ENCODE measurements around the gene PLEKHM3.

Gene PLEKHM3

DNA sequence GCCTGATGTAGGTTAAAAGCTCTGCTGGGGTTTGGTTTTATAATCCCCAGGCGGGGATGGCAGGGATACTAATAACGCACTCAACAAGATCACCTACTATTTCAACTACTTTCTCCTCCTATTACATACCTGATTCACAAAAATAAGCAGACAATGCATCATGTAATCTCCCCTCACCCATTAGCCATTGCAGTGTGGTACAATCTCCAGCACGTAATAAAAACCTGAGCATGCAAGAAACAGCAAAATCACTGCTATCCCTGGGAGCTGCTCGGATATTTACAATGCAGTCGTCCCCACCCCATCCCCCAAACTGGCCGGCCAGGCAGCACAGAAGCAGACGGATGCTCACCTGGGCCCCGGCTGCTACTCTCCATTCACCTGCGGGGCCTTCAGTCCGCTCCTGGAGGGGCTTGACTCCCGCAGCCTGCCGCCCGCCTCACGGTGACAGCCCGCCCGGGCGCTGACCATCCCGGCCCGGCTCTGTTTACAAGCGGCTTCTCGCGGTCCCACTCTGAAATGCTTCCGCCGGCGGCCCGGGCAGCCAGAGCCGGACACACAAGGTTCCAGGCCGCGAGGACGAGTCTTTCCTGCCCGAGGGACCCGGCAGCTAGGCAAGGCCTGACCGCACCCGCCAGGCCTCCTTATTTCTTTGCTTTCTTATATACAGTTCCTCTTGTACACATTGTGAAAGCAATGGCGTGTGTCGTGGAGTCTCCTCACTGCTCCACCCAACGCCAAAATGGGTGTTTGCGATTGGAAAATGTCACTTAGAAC lies at the start of gene PLEKHM3:
TSS of gene PLEKHM3 (minus strand) at position 491 of the 777 bp plus-strand sequence. CDS start 23,888 bp downstream, outside the sequence.
- peak; percentile 92 to 93 for DNase-seq

GRCh38 chr2:208074610-208075356 lies 49.5 kb upstream of the PLEKHM3 start:
- no peak for DNase-seq

GRCh38 chr2:208072250-208072892 lies 47.0 kb upstream of the PLEKHM3 start:
- DNase-seq, result peak; percentile 66 to 69

GRCh38 chr2:208069186-208069585 lies 43.9 kb upstream of the PLEKHM3 start:
- DNase-seq, result no peak

- DNase-seq, result no peak
Observed at GRCh38 chr2:208066016-208066415, 40.7 kb upstream of the PLEKHM3 start.

DNA sequence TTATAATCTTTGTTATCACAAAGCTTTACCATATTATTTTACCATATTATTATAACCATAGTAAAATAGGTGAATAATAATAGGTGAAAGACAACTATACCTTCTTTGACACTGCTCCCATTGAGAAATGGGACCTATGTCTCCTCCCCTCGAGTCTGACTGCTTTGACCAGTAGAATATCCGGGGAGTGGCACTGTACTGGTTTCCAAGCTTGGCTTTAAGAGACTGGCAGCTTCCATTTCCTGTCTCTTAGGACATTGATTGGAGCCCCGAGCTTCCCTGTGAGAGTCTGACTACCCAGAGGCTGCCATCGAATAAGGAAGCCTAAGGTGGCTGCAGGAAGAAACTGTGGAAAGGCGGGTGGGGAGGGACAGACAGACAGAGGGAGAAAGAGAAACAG lies 40.1 kb upstream of the PLEKHM3 start:
- DNase-seq, result no peak

- DNase-seq, result no peak
Observed at GRCh38 chr2:208064220-208064961, 39.1 kb upstream of the PLEKHM3 start.

DNA sequence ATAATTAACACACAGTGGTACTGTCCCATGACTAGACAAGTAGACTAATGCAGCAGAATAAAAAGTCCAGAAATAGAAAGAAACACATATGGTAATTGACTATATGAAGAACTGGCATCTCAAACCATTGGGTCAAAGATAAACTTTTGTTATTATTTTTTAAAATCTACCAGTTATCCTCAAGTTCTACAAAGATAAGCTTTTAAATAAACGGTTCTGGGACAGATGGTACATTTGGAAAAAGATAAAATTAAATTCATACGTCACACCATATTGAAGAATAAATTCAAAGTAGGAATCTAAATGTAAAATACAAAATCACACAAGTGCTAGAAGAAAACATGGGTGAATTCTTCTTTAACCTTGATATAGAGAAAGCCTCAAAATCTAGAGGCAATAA lies 37.6 kb upstream of the PLEKHM3 start:
- no peak for DNase-seq

- no peak for DNase-seq
Observed at GRCh38 chr2:208062113-208062512, 36.8 kb upstream of the PLEKHM3 start.

DNA sequence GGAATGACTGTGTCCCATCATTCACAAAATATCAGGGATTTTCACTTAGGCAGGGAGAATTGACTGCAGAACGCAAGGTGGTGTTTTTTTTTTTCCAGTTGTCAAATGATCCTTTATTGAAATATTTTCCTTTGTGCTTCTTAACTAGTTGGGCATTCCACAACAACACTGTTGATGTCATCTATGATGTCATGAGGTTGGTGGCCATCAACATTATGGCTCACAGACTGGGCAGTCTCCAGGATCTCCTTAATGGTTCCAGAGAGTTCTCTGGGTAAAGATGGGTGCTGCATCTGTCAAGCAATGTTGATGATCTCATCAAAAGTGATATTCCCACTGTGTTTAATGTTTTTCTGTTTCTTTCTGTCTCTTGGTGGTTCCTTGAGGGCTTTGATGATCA lies 31.8 kb upstream of the PLEKHM3 start:
- DNase-seq, result no peak

GRCh38 chr2:208049441-208049840 lies 24.1 kb upstream of the PLEKHM3 start:
- no peak for DNase-seq

DNA sequence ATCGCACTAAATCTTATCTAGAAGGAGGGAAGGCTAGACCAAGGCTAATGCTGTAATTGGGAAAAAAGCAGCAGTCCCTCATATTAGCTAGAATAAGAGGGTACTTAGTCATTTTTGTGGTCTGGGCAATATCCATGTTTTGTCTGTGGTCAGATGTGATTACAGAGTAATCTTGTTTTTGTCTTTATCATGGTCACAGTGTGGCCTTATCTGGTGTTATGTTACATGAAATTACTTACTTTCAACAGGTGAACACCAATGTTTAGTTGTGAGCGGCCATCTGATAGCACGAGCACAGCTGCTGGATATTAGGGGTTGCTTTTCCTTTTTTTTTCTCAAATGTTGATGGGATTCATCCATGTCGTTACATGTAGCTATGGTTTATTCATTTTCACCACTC lies 23.7 kb upstream of the PLEKHM3 start:
- no peak for DNase-seq

DNA sequence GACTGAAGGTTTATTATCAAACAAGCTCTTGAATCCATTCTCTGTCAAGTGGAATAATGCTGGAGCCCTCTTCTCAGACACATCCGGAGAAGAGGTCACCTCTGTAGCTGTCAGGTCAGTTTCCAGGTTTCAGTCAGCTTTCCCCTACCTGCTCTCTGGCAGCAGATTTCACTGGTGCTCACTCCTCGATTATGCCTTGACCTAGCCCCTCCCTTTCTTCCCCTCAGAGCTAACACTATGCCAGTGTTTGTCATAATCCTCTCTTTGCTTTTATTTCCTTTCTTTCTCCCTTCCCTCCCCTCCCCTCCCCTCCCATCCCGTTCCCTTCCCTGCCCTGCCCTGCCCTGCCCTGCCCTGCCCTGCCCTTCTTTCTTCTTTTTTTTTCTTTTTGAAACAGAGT lies 22.5 kb upstream of the PLEKHM3 start:
- DNase-seq, result no peak

DNA sequence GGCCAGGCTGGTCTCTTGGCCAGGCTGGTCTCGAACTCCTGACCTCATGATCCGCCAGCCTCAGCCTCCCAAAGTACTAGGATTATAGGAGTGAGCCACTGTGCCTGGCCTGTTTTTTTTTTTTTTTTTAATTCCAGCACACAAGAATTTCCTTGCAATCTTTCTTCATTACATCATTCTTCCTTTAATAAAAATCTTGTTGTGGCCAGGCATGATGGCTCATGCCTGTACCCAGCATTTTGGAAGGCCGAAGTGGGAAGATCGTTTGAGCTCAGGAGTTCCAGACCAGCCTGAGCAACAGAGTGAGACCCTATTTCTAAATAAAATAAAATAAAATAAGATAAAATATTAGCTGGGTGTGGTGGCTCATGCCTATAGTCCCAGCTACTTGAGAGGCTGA lies 21.4 kb upstream of the PLEKHM3 start:
- no peak for DNase-seq

DNA sequence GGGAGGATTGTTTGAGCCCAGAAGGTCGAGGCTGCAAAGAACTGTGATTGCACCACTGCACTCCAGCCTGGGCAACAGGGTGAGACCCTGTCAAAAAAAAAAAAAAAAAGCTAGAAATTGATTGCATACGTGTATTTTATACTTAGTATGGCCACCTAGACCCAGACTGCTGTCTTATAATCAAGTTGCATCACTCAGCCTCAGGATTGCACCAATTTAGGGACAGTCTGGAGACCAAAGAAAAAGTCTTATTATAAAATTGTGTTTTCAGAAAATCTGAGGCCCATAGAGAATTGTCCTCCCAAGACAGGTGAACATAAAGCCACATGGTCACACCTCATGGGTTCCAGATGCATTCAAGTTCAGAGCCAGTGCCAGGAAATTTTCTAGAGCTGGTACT lies 17.1 kb upstream of the PLEKHM3 start:
- no peak for DNase-seq

DNA sequence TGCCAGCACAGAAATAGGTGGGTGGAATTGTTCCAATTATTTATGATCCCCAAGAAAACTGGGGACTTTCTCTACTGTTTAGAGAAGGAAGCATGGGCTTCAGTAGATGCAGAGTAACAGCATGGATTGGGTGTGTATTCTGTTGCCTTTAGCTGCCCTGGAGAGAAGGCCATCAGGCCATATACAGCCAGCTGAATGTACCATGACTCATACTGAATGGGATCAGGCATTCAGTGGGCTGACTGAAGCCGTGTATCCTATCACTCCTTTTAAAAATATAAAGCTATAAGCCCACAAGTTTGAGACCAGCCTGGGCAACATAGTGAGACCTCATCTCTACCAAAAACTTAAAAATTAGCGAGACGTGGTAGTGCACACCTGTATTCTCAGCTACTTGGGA lies 16.7 kb upstream of the PLEKHM3 start:
- no peak for DNase-seq

DNA sequence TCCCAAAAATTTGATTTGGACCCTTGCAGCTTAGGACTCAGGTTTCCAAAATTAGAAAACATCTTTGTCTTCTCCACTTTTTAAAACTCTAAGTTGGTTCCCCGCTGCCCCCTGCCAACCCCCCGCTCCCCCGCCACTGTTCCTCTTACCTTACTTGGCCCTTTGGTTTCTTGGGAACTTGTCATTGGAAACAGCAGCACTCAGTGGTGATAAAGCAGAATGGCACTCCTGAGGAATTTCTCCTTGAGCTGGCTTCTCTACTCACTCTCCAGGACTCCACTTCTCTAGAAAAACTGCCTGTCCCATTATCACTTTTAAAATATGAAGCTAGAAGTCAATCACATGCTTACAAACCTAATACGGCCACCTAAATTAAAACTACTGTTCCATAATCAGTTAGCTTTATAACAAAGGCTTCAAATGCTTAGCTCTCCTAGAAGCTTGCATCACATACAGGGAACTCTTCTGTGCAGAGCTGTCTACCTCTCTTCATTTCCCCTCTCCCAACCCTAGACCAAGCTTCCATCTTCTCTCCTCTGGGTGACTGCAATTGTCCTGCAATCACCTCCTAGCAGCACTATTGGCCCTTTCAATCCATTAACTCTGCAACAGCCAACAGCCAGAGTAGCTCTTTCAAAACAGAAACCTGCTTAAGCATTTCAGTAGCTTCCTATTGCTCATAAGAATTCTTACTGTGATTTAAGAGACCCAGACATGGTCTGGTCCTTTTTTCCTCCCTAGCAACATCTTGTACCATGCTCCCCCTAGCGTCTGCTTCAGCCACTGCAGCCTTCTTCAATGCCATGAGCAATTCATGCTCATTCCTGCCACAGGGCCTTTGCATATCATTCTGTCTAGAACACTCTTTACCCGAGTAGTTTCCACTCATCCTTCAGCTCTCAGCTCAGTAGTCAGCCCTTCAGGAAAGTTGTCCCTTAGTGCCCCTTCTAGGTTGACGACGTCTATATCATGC lies 15.2 kb upstream of the PLEKHM3 start:
- peak; percentile 85 to 87 for DNase-seq

DNA sequence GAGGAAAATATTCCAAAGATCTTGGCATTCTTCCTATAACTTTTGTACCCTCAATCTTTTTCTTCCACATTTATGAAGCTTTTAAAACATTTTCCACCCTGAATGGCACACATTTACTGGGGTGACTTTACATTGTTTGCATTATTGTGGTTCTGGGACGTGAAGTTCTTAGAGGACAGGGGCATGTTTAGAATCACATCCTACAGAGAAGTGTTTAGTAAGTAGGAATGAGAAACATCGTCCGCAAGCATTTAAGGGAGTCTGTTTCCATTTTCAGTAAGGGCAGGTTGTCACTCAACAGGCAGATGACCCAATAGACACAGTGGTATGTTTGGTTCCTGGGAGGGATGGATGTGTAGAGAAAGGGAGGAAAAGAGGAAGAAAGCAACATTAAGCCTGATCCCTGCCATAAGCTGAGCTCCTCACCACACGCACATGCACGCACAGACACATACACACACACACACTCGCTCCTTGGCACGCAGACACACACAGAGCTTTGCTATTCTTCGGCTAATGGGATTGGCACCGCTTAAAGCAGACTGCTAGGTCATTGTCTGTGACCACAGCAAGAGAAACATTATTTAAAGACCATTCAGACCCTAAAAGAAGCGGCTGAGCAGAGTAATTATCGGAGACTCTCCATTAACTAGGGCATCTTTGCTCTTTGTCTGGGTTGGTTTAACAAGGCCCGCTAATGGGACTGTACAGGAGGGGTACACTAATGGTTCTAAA lies 14.2 kb upstream of the PLEKHM3 start:
- DNase-seq, result no peak

- DNase-seq, result no peak
Observed at GRCh38 chr2:208037564-208038487, 12.5 kb upstream of the PLEKHM3 start.

GRCh38 chr2:208036357-208036756 lies 11.0 kb upstream of the PLEKHM3 start:
- DNase-seq, result no peak

All from activated T-cell treated with anti-CD3 and anti-CD28 coated beads, Interleukin-2, amount 50 U/mL, for 48 hours (primary cell).